Brain microvascular endothelial cell (primary cell): ENCODE measurements around the gene MEIKIN.

ENCODE experiments used
- DNase-seq: peaks from one replicate; pipeline ENCODE4 v3.0.0-alpha.2; 2020
- H3K27ac ChIP-seq: fragments of 250-450 bp; sonication (Bioruptor Pico); 2 replicates; pipeline ENCODE4 v1.5.1; 2020; ENCODE audit warnings: mild to moderate bottlenecking, moderate library complexity
- H3K27me3 ChIP-seq: fragments of 250-450 bp; sonication (Bioruptor Pico); replicated peaks from 2 replicates; pipeline ENCODE4 v1.5.1; 2020; ENCODE audit warnings: mild to moderate bottlenecking
- H3K36me3 ChIP-seq: fragments of 250-450 bp; sonication (Bioruptor Pico); replicated peaks from 2 replicates; pipeline ENCODE4 v1.5.1; 2020; ENCODE audit warnings: mild to moderate bottlenecking
- H3K4me3 ChIP-seq: 2 replicates; pipeline ENCODE4 v1.5.1; 2011; ENCODE audit warnings: low read depth, mild to moderate bottlenecking, control low read depth, low read length, moderate library complexity
- CTCF ChIP-seq: IDR thresholded peaks from 2 replicates; pipeline ENCODE4 v1.5.1; 2011; ENCODE audit warnings: low read depth, mild to moderate bottlenecking, moderate library complexity, low read length, control low read depth, inconsistent platforms; ENCODE audit errors: missing control alignments
- in situ Hi-C: cut with HindIII; loops from 2 replicates; pipeline ENCODE4 v1.10.0; 2017; ENCODE audit warnings: low sequenced_read_pairs, low pct_ligation_motif_present

MEIKIN gene, protein sequence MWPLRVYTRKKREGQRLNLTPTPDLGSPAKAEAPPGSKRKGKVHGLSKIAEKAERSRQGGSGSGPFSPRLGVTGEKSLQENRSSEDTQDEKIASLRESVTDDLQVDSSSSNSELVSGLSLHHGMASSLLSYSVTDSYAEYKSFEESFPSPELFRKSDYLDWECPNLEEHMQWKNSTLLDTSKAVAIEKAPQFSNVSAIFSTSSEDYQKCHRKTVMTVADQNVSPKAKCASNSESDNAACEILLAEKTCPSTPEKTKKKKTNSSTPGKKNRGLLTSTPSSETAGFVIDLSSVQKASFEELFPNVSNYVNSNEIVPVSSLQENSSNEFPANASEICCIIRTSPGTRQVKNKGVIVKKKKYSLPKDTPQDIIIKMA

GRCh38 chr5:131945551-131946168 is at the start of gene MEIKIN:
MEIKIN (minus strand) TSS chr5:131945663; CDS start chr5:131945505, 158 bp downstream.
- in situ Hi-C loops, result no loop called here
- no peak within 1 kb of the TSS for H3K4me3 ChIP-seq
- no peaks in the 10 kb centered on the region for H3K36me3 ChIP-seq
- no peak for TF ChIP-seq CTCF
- no peaks in the 10 kb centered on the region for H3K27me3 ChIP-seq
- no peak within 1 kb of the TSS for H3K27ac ChIP-seq
- no peak for DNase-seq

- in situ Hi-C loops, result no loop called here
- TF ChIP-seq CTCF, result no peak
These were observed 49.2 kb upstream of the MEIKIN start for GRCh38 chr5:131994533-131995226.

GRCh38 chr5:131994090-131994489 is 48.6 kb upstream of the MEIKIN start:
- no peak overlapping the region for H3K27ac ChIP-seq
- TF ChIP-seq CTCF, result no peak
- DNase-seq, result no peak
- no peak overlapping the region for H3K4me3 ChIP-seq
- no peaks in the 10 kb centered on the region for H3K36me3 ChIP-seq
- in situ Hi-C loops, result no loop called here
- peaks cover 2% of the 10 kb centered on the region for H3K27me3 ChIP-seq

More at GRCh38 chr5:131994533-131995226, 49.2 kb upstream of the MEIKIN start:
- H3K27me3 ChIP-seq, result peaks cover 2% of the 10 kb centered on the region
- DNase-seq, result no peak
- H3K27ac ChIP-seq, result no peak overlapping the region
- no peak overlapping the region for H3K4me3 ChIP-seq
- no peaks in the 10 kb centered on the region for H3K36me3 ChIP-seq

DNA sequence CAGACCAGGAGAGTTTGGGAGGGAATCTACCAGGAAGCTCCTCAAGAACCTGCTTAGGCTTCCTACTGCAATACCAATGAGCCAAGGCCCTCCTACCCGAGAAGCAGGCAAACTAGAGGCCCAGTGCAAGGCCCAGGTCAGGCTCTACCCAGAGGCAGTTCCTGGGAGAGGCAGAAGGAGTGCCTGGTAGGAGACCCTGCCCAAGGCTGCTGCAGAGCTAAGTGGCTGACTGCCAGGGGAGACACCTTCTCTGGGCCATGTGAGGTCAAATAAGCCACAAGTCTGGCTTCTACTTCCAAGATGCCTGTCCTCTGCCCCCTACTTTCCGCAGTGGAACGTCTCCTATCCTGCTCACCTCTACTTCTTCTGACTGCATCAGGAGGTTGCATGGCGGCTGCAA is 48.2 kb upstream of the MEIKIN start:
- no peak for DNase-seq
- no peak for TF ChIP-seq CTCF
- Histone ChIP-seq H3K27ac (no peak overlapping the region), H3K27me3 (peaks cover 2% of the 10 kb centered on the region), H3K36me3 (no peaks in the 10 kb centered on the region), H3K4me3 (no peak overlapping the region)
- in situ Hi-C loops, result no loop called here

- no peak for TF ChIP-seq CTCF
- H3K36me3 ChIP-seq, result no peaks in the 10 kb centered on the region
- H3K4me3 ChIP-seq, result no peak overlapping the region
- H3K27me3 ChIP-seq, result peaks cover 2% of the 10 kb centered on the region
- in situ Hi-C loops, result no loop called here
- H3K27ac ChIP-seq, result no peak overlapping the region
- no peak for DNase-seq
These were observed 46.9 kb upstream of the MEIKIN start for GRCh38 chr5:131992370-131992769.
